PC-9 (cell line): ENCODE results near the gene PYM1.

Experiments used
- CTCF ChIP-seq: fragments of 200-600 bp; sonication (generic); conservative IDR thresholded peaks from 2 replicates; pipeline ENCODE4 v1.6.1; 2017; ENCODE audit warnings: mixed run types, antibody characterized with exemption, mild to moderate bottlenecking, moderate library complexity
- EZH2 ChIP-seq: fragments of 200-600 bp; sonication (generic); IDR thresholded peaks from 2 replicates; pipeline ENCODE4 v1.8.0; 2017; ENCODE audit warnings: antibody characterized with exemption, low read depth

GRCh38 chr12:55934773-55935172 is 7.1 kb upstream of the PYM1 start:
- TF ChIP-seq CTCF = no peak
- no peak for TF ChIP-seq EZH2
